H1 (cell line): Measurements from ENCODE around the gene TMEM126B.

ENCODE experiments used
- EZH2 ChIP-seq: fragments of 200-600 bp; sonication (generic); IDR thresholded peaks from 2 replicates; pipeline ENCODE4 v1.7.1; 2012; ENCODE audit warnings: low read depth, mild to moderate bottlenecking, moderate library complexity, low read length, inconsistent platforms; ENCODE audit not compliant: severe bottlenecking
- HDAC6 ChIP-seq: IDR thresholded peaks from one replicate; pipeline ENCODE4 v1.7.1; 2012; ENCODE audit warnings: low read depth, mild to moderate bottlenecking, inconsistent platforms, low read length, moderate library complexity
- KDM5A ChIP-seq: fragments of 200-600 bp; IDR thresholded peaks from 2 replicates; pipeline ENCODE4 v1.7.1; 2012; ENCODE audit warnings: mild to moderate bottlenecking, low read length, inconsistent platforms, mixed read lengths
- POLR2AphosphoS5 ChIP-seq: IDR thresholded peaks from 2 replicates; pipeline ENCODE4 v1.6.1; 2011; ENCODE audit warnings: low read depth, low read length
- SIX5 ChIP-seq: IDR thresholded peaks from 2 replicates; pipeline ENCODE4 v1.6.1; 2011; ENCODE audit warnings: mild to moderate bottlenecking, low read depth, low read length
- TF ChIP-seq, protein P1 (sequence below): IDR thresholded peaks from 2 replicates; pipeline ENCODE4 v1.6.1; 2012; ENCODE audit warnings: inconsistent platforms
- TF ChIP-seq, protein P2 (sequence below), 3 experiments: IDR thresholded peaks; 1 replicate in 2 of 3; 2 replicates in 1 of 3; pipeline versions ENCODE4 v1.5.1 to v1.6.1; 2011; ENCODE audit warnings: low read length in 3 of 3, mild to moderate bottlenecking in 3 of 3, inconsistent platforms in 2 of 3, low read depth in 1 of 3, moderate library complexity in 1 of 3; ENCODE audit not compliant: insufficient read depth in 1 of 3; ENCODE audit errors: control extremely low read depth in 1 of 3

DNA sequence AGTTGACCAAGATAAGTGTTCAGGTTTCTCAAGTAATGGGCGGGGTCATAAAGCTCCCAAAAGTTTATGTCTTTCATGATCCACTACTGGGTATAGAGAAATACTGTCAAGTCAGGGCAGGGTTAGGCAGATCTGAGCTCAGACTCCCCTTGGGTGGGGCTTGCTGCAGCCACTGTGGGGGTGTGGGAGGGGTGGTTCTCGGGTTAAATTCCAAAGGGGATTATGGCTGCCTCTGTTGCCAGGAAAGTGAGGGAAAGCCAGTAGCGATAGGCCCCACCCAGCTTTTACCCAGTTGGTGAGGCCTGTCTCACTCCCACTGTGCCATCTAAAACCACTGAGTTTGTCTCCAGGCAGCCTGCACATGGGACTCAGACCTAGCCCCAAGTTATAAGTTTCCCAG, 39.0 kb upstream of the TMEM126B start:
- TF ChIP-seq POLR2AphosphoS5, result no peak
- no peak for TF ChIP-seq SIX5
- no peak for TF ChIP-seq EZH2
- TF ChIP-seq, protein P1, sequence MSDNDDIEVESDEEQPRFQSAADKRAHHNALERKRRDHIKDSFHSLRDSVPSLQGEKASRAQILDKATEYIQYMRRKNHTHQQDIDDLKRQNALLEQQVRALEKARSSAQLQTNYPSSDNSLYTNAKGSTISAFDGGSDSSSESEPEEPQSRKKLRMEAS, result no peak
- TF ChIP-seq, protein P2, sequence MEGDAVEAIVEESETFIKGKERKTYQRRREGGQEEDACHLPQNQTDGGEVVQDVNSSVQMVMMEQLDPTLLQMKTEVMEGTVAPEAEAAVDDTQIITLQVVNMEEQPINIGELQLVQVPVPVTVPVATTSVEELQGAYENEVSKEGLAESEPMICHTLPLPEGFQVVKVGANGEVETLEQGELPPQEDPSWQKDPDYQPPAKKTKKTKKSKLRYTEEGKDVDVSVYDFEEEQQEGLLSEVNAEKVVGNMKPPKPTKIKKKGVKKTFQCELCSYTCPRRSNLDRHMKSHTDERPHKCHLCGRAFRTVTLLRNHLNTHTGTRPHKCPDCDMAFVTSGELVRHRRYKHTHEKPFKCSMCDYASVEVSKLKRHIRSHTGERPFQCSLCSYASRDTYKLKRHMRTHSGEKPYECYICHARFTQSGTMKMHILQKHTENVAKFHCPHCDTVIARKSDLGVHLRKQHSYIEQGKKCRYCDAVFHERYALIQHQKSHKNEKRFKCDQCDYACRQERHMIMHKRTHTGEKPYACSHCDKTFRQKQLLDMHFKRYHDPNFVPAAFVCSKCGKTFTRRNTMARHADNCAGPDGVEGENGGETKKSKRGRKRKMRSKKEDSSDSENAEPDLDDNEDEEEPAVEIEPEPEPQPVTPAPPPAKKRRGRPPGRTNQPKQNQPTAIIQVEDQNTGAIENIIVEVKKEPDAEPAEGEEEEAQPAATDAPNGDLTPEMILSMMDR (IDR thresholded peaks at IDR 0.05; ENCODE audit: control extremely low read depth in 1 of 3, insufficient read depth in 1 of 3, low read depth in 1 of 3, low read length in 3 of 3), result no peak
- no peak for TF ChIP-seq HDAC6
- TF ChIP-seq KDM5A, result no peak
